Adrenal gland (tissue), 5 donors: Measurements from ENCODE around the gene RIC8B.

Experiments
- CTCF ChIP-seq, 6 experiments: fragments of 450-650 bp in 4 of 6; fragments of 200-600 bp in 2 of 6; sonication (generic) in 1 of 6; IDR thresholded peaks; 1 replicate in 5 of 6; 2 replicates in 1 of 6; pipeline versions ENCODE4 v1.5.1 to v1.8.0; 2016 to 2021; ENCODE audit warnings: antibody characterized with exemption in 6 of 6, mild to moderate bottlenecking in 2 of 6, moderate library complexity in 1 of 6
- POLR2A ChIP-seq, 2 donors: fragments of 450-650 bp; IDR thresholded peaks; one replicate each; pipeline ENCODE4 v1.6.1; 2017; ENCODE audit warnings: antibody characterized with exemption in 2 of 2, mild to moderate bottlenecking in 2 of 2, moderate library complexity in 1 of 2
- donor health status: DM: no; HTN: no; CAD: no.

- no peak for TF ChIP-seq CTCF (IDR thresholded peaks at IDR 0.05)
- TF ChIP-seq POLR2A (IDR thresholded peaks at IDR 0.05), result no peak
These were observed 26.5 kb upstream of the RIC8B start for GRCh38 chr12:106747973-106748436.
